Measurements from ENCODE around the gene RNF220.

RNF220 gene

DNA sequence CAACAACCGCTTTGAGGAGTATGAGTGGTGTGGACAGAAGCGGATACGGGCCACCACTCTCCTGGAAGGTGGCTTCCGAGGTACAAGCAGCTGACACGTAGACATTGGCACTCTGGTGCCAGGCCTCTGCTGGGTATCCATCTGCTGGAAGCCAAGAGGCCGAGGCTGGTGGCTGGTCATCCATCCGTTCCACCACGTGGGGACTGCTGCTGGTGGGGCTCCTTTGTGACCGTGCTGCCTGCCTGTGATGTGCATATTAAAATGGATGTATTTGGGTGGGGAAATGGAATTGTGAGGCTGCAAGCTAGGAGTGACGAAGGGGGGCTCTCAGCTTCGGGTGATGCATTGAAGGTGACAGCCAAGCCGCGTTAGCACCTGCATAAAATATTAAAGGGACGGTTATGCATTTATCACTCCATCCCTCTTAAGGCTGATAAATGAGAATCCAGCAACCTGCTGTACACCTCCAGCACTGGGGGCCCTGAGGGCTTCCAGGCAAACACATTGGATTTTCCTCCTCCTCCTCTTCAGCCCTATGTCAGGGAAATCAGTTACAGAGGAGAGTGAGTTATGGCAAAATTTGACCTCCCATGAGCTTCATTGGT, 231.1 kb downstream of the RNF220 start:
- DNase-seq (ENCODE audit: low read depth in 2 of 2): no peak

DNA sequence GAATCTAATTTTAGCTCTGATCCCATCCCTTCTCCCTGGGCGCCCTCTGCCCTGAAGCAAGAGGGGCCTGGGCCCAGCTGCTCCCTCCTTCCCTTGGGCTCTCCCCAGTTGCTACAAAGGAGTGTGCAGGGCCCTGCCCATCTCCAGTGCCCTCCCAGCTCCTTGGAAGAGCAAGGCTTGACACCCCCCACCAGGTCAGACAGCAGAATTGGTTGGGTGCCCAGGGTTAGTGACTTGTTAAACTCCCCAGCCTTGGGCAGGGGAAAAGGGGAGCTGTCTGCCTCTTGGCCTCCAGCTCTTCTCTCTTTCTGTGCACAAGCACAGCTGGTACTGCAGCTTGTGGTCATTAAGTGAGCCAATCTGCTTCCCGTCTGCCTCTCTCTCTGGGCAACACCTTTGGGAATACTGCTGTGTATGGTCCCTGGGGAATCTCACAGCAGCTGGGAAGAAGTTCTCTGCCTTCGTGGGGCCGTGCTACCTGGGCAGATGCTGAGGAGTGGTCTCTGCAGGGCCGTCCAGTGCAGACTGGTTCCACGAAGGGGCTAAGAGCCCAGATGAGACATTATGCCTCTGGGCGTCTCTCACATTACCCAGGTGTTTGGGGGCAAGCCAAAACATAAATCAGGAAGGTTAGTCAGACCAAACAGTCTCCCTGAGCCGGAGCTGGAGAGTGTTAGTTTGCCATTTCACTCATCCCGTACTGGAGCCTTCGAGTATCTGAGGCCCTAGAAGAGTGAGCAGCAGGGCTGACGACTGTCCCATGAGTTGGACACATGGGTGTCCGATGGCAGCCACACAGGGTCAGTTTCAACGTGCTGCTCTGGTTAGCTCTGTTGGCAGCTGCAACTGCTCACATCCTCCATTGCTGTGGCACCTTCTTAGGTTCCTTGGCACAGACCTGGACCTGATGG, 231.9 kb downstream of the RNF220 start:
- DNase-seq (ENCODE audit: low read depth in 2 of 2): no peak

DNA sequence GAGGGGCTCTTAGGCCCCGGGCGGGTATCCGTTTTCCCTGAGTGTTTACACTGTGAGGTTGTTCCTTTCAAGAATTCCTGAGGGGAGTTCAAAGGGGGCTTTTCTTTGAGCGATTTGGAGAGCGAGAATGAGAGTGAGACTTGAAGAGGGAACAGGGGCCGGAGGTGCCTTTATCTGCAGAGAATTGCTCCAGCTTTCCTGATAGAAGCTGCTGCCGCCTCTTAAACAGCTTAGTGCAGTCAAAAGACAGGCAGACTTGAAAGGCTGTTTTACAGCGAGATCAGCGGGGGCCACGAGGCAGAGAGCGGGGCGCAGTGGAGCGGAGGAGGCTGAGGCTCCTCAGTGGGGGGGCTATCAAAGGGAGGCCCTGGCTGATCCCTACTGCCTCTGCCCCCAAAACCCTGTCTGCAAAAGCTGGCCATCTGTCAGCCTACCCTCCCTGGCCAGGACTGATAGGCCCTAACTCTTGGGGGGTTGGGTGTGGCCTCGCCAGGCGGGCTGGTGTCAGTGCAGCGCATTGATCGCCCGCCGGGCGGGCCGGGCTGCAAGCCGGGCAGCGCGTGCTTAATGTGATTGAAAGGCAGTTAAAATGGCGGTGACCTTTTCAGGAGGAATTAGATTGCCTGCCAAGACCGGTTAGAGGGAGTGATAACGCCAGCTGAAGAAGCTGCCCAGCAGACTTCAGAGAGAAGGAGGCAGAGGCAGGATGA, 232.8 kb downstream of the RNF220 start:
- DNase-seq (ENCODE audit: low read depth in 2 of 2): no peak

DNA sequence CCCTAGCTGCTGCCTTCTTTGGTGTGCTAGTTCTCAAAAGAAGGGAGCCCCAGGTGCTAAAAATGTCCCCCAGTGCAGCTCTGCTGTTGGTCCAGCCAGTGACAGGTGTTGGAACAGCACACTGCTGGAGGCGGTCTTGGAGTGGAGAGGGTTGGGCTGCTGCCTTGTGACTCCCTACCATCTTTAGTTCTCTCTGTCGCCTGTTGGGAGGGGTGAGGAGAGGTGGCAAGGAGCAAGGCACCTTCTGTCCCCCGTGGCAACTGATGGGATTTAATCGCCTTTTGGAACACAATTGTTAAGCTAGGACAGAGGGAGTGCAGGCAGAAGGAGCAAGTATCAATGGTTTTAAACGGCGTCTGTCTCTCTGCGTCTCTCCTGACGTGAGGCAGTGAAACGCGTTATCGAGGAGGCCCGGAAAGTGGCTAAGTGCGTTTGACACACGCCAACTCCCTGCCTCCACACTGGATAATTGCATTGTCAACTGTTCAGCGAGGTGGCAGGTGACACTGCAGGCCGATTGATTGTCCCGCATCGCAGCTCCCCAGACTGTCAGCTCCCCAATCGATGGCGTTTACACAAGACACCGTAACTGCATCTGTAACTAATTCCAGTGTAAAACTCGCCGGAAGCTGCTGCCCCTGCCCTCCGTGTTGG, 235.3 kb downstream of the RNF220 start:
- DNase-seq (ENCODE audit: low read depth in 2 of 2): no peak

DNA sequence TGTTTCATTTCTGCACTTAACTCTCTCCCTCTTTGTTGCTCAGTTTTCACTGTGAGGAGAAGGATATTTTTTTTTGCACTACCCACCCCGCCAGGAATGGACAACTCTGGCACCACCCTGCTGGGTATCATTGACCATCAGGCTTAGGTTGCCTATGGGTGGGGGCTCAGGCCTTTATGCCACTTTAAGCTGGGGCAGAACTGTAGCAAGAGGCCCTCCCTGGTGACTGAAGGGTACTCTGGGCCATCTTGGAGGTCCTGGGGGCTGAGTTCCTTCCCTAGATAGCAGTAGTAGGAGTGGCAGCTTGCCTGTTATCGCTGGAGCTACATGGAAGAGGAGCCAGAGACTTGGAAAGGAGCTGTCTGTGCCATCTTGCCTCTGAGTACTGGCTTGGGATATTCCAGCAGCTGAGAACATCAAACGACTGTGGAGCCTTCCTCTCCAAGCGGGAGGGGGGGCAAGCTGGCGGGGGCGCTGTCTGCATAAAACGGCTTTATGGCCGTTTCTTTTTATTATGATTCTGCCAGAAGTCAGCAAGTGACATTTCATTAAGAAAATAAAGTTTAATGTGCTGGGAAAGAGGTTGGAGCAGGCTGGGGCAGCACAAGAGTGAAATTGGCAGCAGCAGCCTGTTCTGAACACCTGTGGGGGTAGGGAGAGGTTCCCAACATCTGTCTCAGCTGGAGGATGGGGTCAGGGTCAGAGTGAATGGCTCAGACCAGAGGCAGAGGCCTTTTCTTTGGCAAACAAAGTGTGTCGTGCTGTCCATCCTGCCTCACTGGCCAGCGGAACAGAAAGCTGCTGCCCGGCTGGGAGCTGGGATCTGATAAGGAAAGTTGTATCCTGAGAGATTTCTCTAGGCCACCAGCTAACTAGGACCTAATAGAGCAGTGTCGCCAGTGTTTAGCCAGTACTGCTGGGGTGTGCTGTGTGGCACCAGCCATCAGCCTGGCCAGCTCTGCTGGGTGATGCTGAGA, 236.4 kb downstream of the RNF220 start:
- no peak for DNase-seq (ENCODE audit: low read depth in 2 of 2)

DNA sequence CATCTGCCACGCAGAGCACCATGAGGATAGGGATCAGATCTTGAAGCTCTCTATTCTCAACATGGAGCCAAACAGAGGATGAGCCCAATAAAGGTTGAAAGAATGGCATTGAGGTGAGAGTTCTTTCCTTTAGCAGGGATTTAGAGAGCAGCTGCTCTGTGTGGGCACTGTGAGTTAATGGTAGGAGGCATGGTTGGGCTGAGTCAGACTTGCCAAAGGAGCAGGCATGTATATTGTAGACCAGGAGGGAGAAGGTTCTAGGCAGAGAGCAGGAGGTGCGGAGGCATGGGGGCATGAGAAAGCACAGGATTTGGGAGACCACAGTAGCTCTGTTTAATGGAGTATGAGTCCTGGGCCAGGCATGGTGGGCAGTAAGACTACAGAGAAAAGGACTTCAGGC, 237.2 kb downstream of the RNF220 start:
- DNase-seq (ENCODE audit: low read depth in 2 of 2): no peak

DNA sequence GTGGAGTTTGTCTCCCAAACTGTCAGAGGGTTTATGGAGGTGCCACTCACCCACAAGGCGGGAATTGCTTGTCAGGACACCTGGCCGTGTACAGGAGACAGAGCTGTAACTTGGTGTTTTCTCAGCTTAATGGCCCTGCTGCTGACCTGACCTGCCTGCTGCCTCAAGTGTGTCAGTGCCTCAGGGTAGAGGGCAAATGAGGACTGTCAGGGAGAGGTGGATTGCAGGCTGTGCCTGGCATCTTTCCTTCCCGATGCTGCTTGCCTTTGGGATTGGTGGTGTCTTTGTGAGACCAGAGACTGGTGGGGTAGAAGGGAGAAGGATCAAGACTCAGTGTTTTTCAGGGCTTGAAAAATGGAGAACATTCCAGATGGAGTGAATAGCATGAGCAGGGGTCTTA, 237.9 kb downstream of the RNF220 start:
- no peak for DNase-seq (ENCODE audit: low read depth in 2 of 2)

DNA sequence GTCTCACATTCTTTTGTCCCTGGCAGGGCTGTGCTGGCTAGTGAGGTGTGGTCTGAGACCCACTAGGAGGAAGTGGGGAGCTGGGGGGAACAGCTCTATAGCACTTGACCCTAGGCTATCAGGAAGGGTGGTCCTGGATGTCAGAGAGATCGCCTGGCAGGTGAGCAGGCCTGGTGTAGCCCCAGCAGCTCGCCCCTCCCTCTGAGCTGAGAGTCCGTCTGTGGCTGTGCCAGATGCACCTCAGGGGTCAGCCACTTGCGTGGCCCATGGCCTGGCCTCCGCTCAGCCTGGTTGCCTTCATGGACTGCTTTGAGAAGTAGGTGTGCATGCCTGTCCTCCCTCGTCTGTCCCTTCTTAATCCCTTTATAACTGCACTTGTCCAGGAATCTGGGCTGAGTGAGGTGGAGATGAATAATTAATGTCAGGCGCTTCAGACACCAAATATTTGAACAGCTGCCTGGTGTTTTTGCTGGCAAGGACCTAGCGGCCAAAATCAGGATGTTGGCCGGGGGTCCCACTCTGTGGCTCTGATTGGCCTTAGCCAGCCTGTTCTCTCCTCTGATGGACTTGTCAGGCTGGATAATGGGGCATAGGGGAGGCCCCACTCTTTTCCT, 238.8 kb downstream of the RNF220 start:
- DNase-seq (ENCODE audit: low read depth in 2 of 2): no peak

DNA sequence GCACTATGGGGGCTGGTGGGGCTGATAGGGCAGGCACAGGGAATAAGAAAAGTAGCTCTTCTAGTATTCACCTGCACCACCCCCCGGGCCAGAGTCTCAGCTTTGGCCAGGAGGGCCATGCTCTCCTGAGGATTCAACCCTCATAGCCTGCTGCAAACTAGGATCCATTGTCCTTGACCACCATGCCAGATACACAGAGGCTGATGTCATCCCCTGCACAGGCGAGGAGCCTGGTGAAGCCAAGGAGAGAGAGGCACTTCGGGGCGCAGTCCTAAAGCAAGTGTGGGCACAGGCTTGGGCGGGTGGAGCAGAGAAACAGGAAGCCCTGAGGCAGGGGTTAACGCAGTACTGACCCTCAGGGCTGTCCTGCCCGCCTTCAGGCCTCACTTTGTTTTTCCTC, 239.8 kb downstream of the RNF220 start:
- DNase-seq (ENCODE audit: low read depth in 2 of 2): no peak

DNA sequence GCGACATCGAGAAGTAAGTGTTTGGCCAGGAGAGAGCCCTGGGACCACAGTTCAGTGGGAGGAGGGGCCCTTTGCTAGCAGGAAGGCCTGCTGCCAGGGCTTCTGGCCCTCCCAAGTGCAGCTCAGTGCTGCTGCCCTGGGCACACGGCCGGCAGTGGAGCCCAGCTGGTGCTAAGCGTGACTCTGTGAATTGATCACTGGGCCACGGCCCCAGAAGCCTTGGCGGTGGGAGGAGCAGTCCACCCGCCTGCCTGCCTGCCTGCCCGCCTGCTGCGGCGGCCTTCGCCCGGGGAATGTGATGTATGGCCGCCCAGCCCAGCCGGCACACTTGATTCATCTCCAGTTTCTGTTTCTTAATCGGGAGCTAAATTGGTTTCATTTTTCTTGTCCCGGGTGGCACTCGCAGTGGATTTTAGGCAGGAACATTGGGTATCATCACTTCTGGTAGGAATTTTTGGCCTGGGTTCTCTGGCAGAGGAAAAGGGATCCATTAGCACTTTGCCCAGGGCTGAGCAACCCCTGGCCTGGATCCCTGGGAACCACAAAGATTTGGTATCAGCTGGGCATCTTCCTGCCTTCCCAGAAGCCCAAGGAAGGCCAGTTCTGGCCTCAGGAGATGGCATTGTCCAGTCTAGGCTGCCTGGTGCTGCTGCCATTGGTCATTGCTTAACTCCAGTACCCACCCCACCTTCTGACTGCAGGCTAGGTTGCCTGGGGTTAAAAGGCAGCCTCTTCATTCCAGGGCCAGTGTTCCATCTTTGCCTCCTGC, 240.6 kb downstream of the RNF220 start:
- no peak for DNase-seq (ENCODE audit: low read depth in 2 of 2)

DNA sequence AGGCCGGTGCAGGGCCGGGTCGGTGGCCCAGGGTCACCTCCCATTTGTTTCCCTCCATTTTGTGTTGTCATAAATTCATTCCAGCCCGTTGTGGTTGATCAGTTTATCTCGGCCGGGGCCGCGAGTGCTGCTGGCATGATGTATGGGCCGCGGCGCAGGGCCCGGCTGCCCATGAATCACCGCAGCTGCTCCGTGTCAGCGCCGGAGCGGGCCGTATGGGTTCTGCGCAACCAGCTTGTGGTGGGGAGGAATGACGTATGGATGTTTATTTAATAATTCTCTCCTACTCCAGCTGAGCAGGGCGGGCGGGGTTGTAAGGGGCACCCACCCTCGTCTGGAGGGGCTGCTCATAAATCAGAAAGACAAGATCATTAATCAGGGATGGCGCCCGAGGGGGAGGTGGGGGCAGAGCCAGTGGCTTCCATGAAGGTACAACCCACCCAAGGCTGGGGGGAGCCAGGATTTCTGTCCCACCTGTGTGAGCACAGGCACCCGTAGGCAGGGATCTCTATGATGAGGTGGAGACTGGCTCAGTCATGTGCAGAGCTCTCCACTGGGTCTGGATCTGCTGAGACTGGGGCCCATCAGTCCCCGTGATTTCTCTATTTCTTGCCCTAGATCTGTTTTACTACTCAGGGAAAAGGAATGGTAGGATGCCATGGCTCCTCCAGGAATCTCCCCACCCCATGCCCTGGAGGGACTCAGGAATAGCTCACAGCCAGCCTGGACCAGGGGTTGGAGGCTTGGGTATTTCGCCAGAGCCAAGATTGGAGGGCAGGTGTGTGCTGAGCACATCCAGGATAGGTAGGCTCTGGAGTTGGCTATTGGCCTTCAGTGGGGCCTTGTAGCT, 241.4 kb downstream of the RNF220 start:
- no peak for DNase-seq (ENCODE audit: low read depth in 2 of 2)

DNA sequence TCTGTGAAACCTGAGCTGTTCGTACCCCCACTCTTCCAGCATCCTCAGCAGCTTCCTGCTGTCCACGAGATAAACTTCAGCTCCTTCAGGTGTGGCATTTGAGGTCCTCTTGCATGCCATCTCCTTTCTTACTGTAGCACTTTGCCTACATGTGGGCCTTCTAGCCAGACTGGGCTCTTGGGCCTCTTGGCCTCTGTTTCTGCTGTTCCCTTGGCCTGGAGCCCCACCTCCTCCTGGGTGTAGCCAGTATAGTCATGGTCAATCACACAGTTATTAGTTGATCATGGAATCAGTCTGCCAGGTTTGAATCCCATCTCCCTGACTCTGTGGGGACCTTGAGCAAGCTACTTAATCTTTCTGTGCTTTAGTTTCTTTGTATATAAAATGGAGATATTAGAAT, 242.8 kb downstream of the RNF220 start:
- DNase-seq (ENCODE audit: low read depth in 2 of 2): no peak

DNA sequence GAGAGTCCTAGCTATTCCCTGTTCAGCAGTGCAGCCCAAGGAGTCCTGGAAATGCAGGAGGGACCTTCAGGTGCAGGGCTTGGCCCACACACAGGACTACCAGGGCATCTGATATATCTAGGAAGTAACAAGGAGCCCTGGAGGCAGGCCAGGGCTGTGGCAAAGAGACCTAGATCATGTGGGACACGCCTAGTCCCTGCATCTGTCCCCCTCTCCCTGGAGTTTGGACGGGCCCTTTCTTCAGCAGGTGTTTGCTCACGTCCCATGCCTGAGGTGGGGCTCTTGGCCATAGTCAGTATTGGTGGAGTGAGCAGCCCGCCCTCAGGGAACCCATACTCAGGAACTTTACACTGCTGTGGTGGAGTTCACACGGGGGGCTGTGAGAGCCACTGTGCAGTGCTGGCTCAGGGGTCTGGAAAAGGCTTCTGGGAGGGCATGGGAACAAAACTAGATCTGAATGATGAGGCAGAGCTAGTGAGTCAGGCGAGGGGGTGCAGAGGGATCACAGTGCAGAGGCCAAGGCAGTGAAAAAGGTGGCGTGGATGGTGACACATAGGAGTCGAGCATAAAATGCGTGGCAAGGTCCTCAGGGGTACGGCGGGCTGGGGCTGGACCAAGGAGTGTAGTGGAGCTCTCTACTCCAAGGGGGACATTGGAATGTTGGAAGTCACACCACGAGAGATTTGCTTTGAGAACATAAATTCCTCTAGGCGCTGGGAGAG, 243.6 kb downstream of the RNF220 start:
- no peak for DNase-seq (ENCODE audit: low read depth in 2 of 2)

DNA sequence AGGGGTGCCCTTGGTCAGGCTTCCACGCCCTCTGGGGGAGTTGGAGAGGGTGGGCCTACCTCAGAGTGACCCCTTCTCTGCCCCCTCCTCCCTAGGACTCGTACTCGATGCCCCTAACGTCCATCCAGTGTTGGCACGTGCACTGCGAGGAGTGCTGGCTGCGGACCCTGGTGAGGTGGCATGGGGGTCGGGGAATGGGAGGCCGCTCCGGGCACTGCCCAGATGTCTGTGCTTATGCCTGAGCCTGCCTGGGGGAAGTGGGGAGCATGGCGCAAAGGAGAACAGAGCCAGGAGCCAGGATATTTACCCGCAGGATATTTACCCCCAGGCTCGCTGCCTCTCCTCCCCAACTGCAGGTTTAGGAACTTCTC, 244.7 kb downstream of the RNF220 start:
- no peak for DNase-seq (ENCODE audit: low read depth in 2 of 2)

DNA sequence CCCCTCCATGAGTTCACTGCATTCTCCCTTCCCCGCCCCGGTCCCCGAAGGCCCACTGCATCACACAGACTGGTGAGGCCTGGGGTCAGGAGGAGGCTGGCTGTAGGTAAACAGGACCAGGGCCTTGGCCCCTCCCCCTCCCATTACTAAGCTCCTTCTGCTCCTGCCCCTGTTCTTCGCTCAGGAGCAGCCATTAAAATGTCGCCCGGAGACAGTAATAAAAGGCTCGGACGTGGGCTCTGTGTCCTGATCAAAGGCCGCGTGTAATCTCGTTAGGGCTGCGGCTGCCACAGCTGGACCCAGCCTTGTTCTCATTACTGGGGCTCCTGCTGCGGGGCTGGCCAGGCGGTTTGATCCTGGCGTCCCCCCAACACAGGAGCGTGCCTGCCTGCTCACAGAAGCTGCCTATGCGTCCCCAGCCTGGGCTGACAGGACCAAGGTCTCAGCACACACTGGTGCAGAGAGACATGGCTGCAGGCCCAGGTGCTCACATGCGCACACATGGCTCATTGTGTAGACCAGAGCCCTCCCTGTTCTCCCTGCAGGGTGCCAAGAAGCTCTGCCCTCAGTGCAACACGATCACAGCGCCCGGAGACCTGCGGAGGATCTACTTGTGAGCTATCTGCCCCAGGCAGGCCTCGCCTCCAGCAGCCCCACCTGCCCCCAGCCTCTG, 245.2 kb downstream of the RNF220 start:
- DNase-seq (ENCODE audit: low read depth in 2 of 2): no peak

DNA sequence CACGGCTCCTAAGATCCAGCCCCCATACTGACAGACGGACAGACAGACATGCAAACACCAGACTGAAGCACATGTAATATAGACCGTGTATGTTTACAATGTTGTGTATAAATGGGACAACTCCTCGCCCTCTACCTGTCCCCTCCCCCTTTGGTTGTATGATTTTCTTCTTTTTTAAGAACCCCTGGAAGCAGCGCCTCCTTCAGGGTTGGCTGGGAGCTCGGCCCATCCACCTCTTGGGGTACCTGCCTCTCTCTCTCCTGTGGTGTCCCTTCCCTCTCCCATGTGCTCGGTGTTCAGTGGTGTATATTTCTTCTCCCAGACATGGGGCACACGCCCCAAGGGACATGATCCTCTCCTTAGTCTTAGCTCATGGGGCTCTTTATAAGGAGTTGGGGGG, 246.0 kb downstream of the RNF220 start:
- DNase-seq (ENCODE audit: low read depth in 2 of 2): no peak

DNA sequence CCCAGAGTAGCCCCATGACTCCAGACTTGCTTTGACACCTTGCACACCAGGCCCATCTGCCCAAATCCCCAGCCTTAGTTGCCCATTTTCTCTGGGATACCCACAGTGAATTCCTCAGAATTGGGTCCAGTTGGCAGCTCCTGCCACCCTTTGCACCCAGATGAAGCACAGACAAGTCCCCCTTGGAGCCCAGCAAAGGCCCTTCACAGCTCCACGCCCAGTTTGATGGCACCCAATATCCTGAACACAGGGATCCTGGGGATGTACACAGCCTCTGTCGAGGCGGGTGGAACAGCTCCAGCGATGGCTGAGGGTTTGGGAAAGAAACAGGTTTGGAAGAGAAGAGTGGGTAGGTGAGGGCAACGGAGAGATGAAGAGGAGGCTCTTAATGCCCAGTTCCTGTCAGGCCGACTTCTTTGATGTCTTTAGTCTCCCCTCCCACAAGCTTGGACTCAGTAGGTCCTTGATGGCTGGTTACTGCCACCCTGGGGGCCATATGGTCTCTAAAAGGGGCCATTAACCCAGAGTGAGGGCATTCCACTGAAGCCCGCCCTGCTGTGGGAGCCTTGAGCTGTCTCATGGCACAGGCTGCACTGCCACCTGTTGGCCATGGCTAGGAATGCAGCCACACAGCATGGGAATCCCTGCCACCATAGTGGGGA, 247.5 kb downstream of the RNF220 start:
- peak; percentile 63 to 74 for DNase-seq (ENCODE audit: low read depth in 2 of 2)

Data from activated CD4-positive, alpha-beta T cell treated with anti-CD3 and anti-CD28 coated beads for 24 hours (primary cell).